Fibroblast of lung (primary cell): ENCODE data around the gene IGFBPL1.

Source experiments
- EZH2 ChIP-seq: IDR thresholded peaks from 2 replicates; pipeline ENCODE4 v1.5.1; 2012; ENCODE audit warnings: low read length, control low read depth, mild to moderate bottlenecking; ENCODE audit errors: missing control alignments
- TF ChIP-seq, protein P1 (sequence below), 2 donors: IDR thresholded peaks in 1 of 2; conservative IDR thresholded peaks in 1 of 2; 1 replicate in 1 of 2; 2 replicates in 1 of 2; pipeline ENCODE4 v1.5.1; 2011 to 2012; ENCODE audit warnings: low read length in 2 of 2, control low read depth in 1 of 2, inconsistent platforms in 1 of 2, low read depth in 1 of 2, mild to moderate bottlenecking in 1 of 2

DNA sequence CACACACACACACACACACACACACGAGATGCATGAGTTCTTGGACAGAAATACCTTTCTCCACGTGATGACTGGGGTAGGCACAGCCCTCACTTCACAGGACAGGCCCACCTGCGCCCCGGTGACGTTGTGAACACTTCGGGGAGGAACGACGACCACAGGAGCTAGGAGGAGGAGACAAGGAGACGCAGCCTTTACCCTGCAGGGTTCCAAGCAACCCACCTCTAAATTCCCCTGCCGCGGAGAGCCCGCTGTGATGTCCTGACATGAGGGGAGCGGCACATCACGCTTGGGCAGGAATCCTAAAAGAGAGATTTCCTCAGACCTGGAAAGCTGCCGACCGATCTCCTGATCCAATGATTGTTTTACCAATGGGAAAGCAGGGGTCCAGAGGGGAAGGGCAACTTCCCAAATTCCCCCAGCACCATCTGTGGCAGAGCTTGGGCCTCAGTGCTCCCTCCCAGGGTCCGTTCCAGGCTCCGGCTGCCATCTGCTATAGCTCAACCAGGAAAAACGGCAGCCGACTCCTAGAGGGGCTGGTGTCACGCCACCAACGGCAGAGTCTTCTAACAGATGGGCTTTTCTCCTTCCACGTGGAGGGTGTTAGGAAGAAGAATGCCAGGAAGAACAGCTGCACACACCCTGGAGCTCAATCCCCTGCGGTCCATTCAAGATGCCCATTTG, 10.1 kb downstream of the IGFBPL1 start:
- TF ChIP-seq, protein P1, sequence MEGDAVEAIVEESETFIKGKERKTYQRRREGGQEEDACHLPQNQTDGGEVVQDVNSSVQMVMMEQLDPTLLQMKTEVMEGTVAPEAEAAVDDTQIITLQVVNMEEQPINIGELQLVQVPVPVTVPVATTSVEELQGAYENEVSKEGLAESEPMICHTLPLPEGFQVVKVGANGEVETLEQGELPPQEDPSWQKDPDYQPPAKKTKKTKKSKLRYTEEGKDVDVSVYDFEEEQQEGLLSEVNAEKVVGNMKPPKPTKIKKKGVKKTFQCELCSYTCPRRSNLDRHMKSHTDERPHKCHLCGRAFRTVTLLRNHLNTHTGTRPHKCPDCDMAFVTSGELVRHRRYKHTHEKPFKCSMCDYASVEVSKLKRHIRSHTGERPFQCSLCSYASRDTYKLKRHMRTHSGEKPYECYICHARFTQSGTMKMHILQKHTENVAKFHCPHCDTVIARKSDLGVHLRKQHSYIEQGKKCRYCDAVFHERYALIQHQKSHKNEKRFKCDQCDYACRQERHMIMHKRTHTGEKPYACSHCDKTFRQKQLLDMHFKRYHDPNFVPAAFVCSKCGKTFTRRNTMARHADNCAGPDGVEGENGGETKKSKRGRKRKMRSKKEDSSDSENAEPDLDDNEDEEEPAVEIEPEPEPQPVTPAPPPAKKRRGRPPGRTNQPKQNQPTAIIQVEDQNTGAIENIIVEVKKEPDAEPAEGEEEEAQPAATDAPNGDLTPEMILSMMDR (conservative IDR thresholded peaks at IDR 0.05 in 1 of 2, IDR thresholded peaks at IDR 0.05 in 1 of 2; ENCODE audit: low read depth in 1 of 2, low read length in 2 of 2) = no peak
- no peak for TF ChIP-seq EZH2
